ENCODE data around the gene GORASP2.

GRCh38 chr2:170944545-170944944 is 15.5 kb downstream of the GORASP2 start:
- TF ChIP-seq POLR2A (IDR thresholded peaks at IDR 0.05): no peak
- TF ChIP-seq, protein P1, sequence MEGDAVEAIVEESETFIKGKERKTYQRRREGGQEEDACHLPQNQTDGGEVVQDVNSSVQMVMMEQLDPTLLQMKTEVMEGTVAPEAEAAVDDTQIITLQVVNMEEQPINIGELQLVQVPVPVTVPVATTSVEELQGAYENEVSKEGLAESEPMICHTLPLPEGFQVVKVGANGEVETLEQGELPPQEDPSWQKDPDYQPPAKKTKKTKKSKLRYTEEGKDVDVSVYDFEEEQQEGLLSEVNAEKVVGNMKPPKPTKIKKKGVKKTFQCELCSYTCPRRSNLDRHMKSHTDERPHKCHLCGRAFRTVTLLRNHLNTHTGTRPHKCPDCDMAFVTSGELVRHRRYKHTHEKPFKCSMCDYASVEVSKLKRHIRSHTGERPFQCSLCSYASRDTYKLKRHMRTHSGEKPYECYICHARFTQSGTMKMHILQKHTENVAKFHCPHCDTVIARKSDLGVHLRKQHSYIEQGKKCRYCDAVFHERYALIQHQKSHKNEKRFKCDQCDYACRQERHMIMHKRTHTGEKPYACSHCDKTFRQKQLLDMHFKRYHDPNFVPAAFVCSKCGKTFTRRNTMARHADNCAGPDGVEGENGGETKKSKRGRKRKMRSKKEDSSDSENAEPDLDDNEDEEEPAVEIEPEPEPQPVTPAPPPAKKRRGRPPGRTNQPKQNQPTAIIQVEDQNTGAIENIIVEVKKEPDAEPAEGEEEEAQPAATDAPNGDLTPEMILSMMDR (IDR thresholded peaks at IDR 0.05): no peak
